ENCODE measurements around the gene SAMSN1. TPM values are rescaled to one million over a fixed set of nuclear protein-coding genes. Genes with fewer than 3 reads are reported as not detected.

The SAMSN1 gene
- total RNA-seq (2021; ENCODE audit: unreplicated experiment) (0.44 TPM), Bru-seq, nascent RNA (percentile 16 among the genes with signal in this experiment), BruChase-seq, experiment 1, labeled RNA remaining after a 2-hour chase (percentile 19 among the genes with signal in this experiment), BruChase-seq, experiment 2, labeled RNA remaining after a 6-hour chase (percentile 20 among the genes with signal in this experiment)
- not detected for polyA plus RNA-seq (2012; ENCODE audit: insufficient read length)
- long read RNA-seq: 0 reads

- no peak for DNase-seq (ENCODE audit: low read depth, low spot score)
- no TSS peak for BruUV-seq (replicated peaks)
- ChIA-PET POLR2A (interaction anchor here (0.7 kb wide), 1 partner anchor 27 kb away, joined by 3 read pairs; no protein-coding TSS in a partner anchor), CTCF (no interaction called here)
- no peak for ATAC-seq
- Histone ChIP-seq H3K4me1 (ENCODE audit: control insufficient read depth, insufficient read depth, low read length) (no peaks in the 10 kb centered on the region), H3K9me3 (ENCODE audit: control insufficient read depth, insufficient read depth, low read depth, low read length) (no peaks in the 10 kb centered on the region), H3K36me3 (ENCODE audit: control insufficient read depth, insufficient read depth, low read length) (no peaks in the 10 kb centered on the region), H3K27me3 (ENCODE audit: control insufficient read depth, insufficient read depth, low read length) (no peaks in the 10 kb centered on the region), H3K27ac (ENCODE audit: low read length) (no peak within 1 kb of the TSS), H3K4me3 (ENCODE audit: low read depth in 2 of 2, low read length in 2 of 2) (no peak within 1 kb of the TSS)
- in situ Hi-C loops (cut with HindIII; ENCODE audit: low pct_unique_long_range_greater_than_20kb, low sequenced_read_pairs) (no loop called here), intact Hi-C loops (cut with micrococcal nuclease; ENCODE audit: unreplicated experiment) (no loop called here)
- TF ChIP-seq, protein P1, sequence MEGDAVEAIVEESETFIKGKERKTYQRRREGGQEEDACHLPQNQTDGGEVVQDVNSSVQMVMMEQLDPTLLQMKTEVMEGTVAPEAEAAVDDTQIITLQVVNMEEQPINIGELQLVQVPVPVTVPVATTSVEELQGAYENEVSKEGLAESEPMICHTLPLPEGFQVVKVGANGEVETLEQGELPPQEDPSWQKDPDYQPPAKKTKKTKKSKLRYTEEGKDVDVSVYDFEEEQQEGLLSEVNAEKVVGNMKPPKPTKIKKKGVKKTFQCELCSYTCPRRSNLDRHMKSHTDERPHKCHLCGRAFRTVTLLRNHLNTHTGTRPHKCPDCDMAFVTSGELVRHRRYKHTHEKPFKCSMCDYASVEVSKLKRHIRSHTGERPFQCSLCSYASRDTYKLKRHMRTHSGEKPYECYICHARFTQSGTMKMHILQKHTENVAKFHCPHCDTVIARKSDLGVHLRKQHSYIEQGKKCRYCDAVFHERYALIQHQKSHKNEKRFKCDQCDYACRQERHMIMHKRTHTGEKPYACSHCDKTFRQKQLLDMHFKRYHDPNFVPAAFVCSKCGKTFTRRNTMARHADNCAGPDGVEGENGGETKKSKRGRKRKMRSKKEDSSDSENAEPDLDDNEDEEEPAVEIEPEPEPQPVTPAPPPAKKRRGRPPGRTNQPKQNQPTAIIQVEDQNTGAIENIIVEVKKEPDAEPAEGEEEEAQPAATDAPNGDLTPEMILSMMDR (IDR thresholded peaks at IDR 0.05): no peak
- TF ChIP-seq SIN3A (IDR thresholded peaks at IDR 0.05; ENCODE audit: borderline replicate concordance, insufficient read depth, low read depth, low read length) (no peak), POLR2AphosphoS5 (IDR thresholded peaks at IDR 0.05; ENCODE audit: low read depth, low read length) (no peak), REST (IDR thresholded peaks at IDR 0.05; ENCODE audit: insufficient read depth in 1 of 2, low read depth in 2 of 2, low read length in 1 of 2) (no peak), TCF7L2 (IDR thresholded peaks at IDR 0.05; ENCODE audit: low read depth, low read length) (no peak)
These were observed at the start of gene SAMSN1 for GRCh38 chr21:14545906-14546480. TSS of gene SAMSN1 (minus strand) at chr21:14546315. CDS start at chr21:14546261, 54 bp downstream.

DNA sequence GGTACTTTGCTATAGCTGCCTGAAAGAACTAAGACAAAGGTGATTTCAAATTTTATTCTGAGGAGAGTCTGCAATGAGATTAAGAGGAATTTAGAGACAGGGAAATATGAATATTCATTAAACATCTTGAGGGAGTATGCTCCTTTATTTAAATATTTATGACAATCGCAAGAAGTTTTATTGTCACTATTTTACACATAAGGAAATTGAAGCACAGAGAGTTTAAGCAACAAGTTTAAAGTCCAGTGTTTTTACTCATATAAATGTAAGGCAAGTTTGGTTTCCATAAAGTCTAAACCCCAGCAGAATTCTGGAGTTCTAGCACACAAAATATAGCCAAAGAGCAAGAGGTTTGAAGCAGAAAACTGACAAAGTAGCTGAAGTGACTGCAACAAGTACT is 49.3 kb upstream of the SAMSN1 start:
- ChIA-PET CTCF (no interaction called here), POLR2A (no interaction called here)
- no peaks in the 10 kb centered on the region for H3K9me3 ChIP-seq (ENCODE audit: control insufficient read depth, insufficient read depth, low read depth, low read length)
- no peak for DNase-seq (ENCODE audit: low read depth, low spot score)
- in situ Hi-C loops (cut with HindIII; ENCODE audit: low pct_unique_long_range_greater_than_20kb, low sequenced_read_pairs) (no loop called here), intact Hi-C loops (cut with micrococcal nuclease; ENCODE audit: unreplicated experiment) (no loop called here)
- no peak for TF ChIP-seq REST (IDR thresholded peaks at IDR 0.05; ENCODE audit: insufficient read depth in 1 of 2, low read depth in 2 of 2, low read length in 1 of 2)
- no peak for TF ChIP-seq SIN3A (IDR thresholded peaks at IDR 0.05; ENCODE audit: borderline replicate concordance, insufficient read depth, low read depth, low read length)
- TF ChIP-seq, protein P1 (IDR thresholded peaks at IDR 0.05): no peak
- no peak for TF ChIP-seq TCF7L2 (IDR thresholded peaks at IDR 0.05; ENCODE audit: low read depth, low read length)
- no peak for TF ChIP-seq POLR2AphosphoS5 (IDR thresholded peaks at IDR 0.05; ENCODE audit: low read depth, low read length)
- no TSS peak for BruUV-seq (replicated peaks)
- H3K4me1 ChIP-seq (ENCODE audit: control insufficient read depth, insufficient read depth, low read length): no peaks in the 10 kb centered on the region
- no peak overlapping the region for H3K4me3 ChIP-seq (ENCODE audit: low read depth in 2 of 2, low read length in 2 of 2)
- H3K36me3 ChIP-seq (ENCODE audit: control insufficient read depth, insufficient read depth, low read length): no peaks in the 10 kb centered on the region
- ATAC-seq: no peak
- no peak overlapping the region for H3K27ac ChIP-seq (ENCODE audit: low read length)
- no peaks in the 10 kb centered on the region for H3K27me3 ChIP-seq (ENCODE audit: control insufficient read depth, insufficient read depth, low read length)

Measured in Panc1 (cell line).